Activated T-helper 2 cell treated with anti-CD3 and anti-CD28 coated beads, Interferon-gamma antibody, Interleukin-2, Interleukin-4, amounts not matched to agents 10 μg/mL and 5 μg/mL and 100 μg/mL, durations not matched to agents 14 hours and 24 hours and 36 hours (primary cell): ENCODE measurements around the gene HSFX3. TPM values are rescaled to one million over a fixed set of nuclear protein-coding genes. Genes with fewer than 3 reads are reported as not detected.
"Not testable (repeated sequence)": the region's sequence is repeated elsewhere in the genome, so short reads cannot be mapped to it uniquely, and the experiment has no call there.

Experiments
- DNase-seq: peaks from one replicate; pipeline ENCODE4 v3.0.0; 2021; ENCODE audit warnings: low spot score
- H3K27ac Mint-ChIP-seq: one replicate; pipeline ENCODE4 v1.8.0; 2021; ENCODE audit warnings: mixed read lengths
- H3K27me3 Mint-ChIP-seq: one replicate; pipeline ENCODE4 v1.8.0; 2021; ENCODE audit warnings: low read depth, mixed read lengths
- H3K36me3 Mint-ChIP-seq: one replicate; pipeline ENCODE4 v1.8.0; 2021; ENCODE audit warnings: low read depth, mixed read lengths
- H3K4me1 Mint-ChIP-seq: one replicate; pipeline ENCODE4 v1.8.0; 2021; ENCODE audit warnings: low read depth, mixed read lengths
- H3K4me3 Mint-ChIP-seq: one replicate; pipeline ENCODE4 v1.8.0; 2021; ENCODE audit warnings: low read depth, mild to moderate bottlenecking, moderate library complexity, mixed read lengths
- H3K9me3 Mint-ChIP-seq: one replicate; pipeline ENCODE4 v1.8.0; 2021; ENCODE audit warnings: mixed read lengths
- intact Hi-C: fragments of 100-400 bp; cut with micrococcal nuclease; formaldehyde crosslinking; loops from one replicate; pipeline ENCODE4 v1.15.1; 2023
- total RNA-seq: library from RNA; stranded (reverse); gene quantifications from 2 replicates; pipeline ENCODE4 v1.2.3, GENCODE V29; 2022

The HSFX3 gene
- total RNA-seq, 1 donor from 2014 or later: 0.27 TPM

GRCh38 chrX:149567621-149568417, 18.1 kb upstream of the HSFX3 start:
- Mint-ChIP-seq H3K9me3 (no peaks in the 10 kb centered on the region), H3K4me3 (no peak overlapping the region), H3K36me3 (no peaks in the 10 kb centered on the region), H3K4me1 (peaks cover 21% of the 10 kb centered on the region), H3K27ac (no peak overlapping the region), H3K27me3 (no peaks in the 10 kb centered on the region)
- DNase-seq: no peak
- intact Hi-C loops: no loop called here

DNA sequence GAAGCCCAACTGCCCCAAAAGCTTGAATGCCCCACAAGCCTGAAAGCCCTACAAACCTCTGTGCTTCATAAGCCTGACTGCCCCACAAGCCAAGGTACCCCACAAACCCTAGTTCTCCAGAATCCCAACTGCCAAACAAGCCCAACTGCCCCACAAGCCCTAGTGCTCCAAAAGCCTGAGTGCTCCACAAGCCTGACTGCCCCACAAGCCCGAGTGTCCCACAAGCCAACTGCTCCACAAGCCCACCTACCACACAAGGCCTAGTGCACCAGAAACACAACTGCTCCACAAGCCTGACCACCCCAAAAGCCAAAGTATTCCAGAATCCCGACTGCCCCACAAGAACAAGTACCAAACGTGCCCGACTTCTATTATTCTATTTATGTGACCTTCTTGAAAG, 13.6 kb upstream of the HSFX3 start:
- no peaks in the 10 kb centered on the region for H3K9me3 Mint-ChIP-seq
- H3K4me1 Mint-ChIP-seq: peaks cover 1% of the 10 kb centered on the region
- intact Hi-C loops: no loop called here
- no peak overlapping the region for H3K4me3 Mint-ChIP-seq
- DNase-seq: no peak
- no peak overlapping the region for H3K27ac Mint-ChIP-seq
- no peaks in the 10 kb centered on the region for H3K36me3 Mint-ChIP-seq
- H3K27me3 Mint-ChIP-seq: no peaks in the 10 kb centered on the region

DNA sequence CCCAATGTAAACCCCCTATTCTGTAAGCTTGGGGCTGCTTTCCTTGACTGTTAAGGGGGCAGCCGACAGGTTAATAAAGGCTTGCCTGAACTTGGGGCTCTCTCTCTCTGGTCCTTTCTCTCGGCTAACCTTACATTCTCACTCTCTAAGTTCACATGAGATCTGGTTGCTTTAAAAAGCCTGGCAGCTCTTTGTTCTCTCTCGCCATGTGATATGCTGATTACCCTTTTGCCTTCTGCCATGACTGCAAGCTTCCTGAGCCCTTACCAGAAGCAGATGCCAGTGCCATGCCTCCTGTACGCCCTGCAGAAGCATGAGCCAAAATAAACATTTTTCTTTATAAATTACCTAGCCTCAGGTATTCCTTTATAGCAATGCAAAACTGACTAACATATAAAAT, 5.5 kb upstream of the HSFX3 start:
- not testable (repeated sequence) for H3K27me3 Mint-ChIP-seq, H3K36me3 Mint-ChIP-seq

DNA sequence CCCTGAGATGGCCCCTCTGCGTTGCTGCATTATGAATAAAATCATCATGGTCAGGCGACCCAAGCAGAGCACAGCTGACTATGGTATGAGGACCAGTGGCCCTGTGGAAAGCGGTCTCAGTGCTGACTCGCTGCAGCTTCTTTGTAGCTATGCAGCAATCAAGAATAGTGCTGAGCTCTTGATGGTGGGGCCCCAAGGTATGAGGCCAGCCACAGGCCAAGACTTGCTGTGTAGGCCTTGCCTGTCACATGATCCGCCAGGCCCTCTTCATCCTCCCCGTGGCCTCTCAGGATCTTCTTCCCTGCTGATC, 2.2 kb upstream of the HSFX3 start:
- H3K36me3 Mint-ChIP-seq, intact Hi-C loops, H3K4me3 Mint-ChIP-seq, H3K27me3 Mint-ChIP-seq, H3K27ac Mint-ChIP-seq, H3K9me3 Mint-ChIP-seq, H3K4me1 Mint-ChIP-seq, DNase-seq: not testable (repeated sequence)

More for the DNA sequence above, 5.5 kb upstream of the HSFX3 start:
- H3K9me3 Mint-ChIP-seq, H3K4me1 Mint-ChIP-seq, H3K27ac Mint-ChIP-seq, H3K4me3 Mint-ChIP-seq, DNase-seq, intact Hi-C loops: not testable (repeated sequence)

DNA sequence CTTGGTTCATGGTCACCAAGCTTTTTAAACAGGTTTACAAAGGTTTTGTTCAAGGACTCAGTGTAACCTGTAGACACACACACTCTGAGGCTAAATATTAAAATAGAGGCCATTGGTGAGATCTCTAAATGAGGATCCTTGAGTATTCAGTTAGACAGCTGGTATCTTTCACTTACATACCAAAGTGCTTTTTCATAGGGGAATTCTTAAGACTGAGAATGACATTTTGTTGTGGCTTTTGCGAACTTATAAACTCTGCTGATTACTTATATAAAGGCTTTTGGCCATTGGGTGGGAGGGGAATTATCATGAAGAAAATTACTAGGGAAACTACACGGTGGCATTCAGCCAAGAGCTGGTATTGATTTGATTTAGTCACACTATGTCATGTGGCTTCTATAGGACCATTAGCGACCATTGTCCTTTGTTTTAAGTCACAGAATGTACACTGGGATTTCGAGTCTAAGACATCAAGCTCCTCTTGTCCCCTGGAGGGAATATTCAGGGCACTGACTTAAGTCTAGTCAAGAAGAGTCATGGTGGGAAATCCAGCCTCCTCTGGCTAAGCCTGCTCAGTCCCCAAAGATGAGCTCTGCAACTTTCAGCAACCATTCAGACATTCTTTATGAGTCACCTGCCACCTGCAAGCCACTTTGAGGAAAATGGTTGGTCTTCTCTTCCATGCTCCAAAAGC, 1.7 kb upstream of the HSFX3 start:
- H3K4me3 Mint-ChIP-seq, H3K9me3 Mint-ChIP-seq, DNase-seq, H3K27ac Mint-ChIP-seq, intact Hi-C loops, H3K4me1 Mint-ChIP-seq, H3K36me3 Mint-ChIP-seq, H3K27me3 Mint-ChIP-seq: not testable (repeated sequence)

- H3K27me3 Mint-ChIP-seq, intact Hi-C loops, H3K4me1 Mint-ChIP-seq, H3K9me3 Mint-ChIP-seq, H3K36me3 Mint-ChIP-seq, H3K4me3 Mint-ChIP-seq, H3K27ac Mint-ChIP-seq: not testable (repeated sequence)
- peak; percentile 26 for DNase-seq
Observed at GRCh38 chrX:149550454-149550853, 730 bp upstream of the HSFX3 start.

GRCh38 chrX:149547782-149548181, 1.9 kb downstream of the HSFX3 start:
- H3K9me3 Mint-ChIP-seq, H3K4me1 Mint-ChIP-seq, H3K4me3 Mint-ChIP-seq, H3K27ac Mint-ChIP-seq, H3K36me3 Mint-ChIP-seq, H3K27me3 Mint-ChIP-seq, DNase-seq: not testable (repeated sequence)
- intact Hi-C loops: loop anchor here (10.0 kb wide), 2 partner anchors 67 to 1147 kb away; partner anchors contain the start of gene MTMR1

DNA sequence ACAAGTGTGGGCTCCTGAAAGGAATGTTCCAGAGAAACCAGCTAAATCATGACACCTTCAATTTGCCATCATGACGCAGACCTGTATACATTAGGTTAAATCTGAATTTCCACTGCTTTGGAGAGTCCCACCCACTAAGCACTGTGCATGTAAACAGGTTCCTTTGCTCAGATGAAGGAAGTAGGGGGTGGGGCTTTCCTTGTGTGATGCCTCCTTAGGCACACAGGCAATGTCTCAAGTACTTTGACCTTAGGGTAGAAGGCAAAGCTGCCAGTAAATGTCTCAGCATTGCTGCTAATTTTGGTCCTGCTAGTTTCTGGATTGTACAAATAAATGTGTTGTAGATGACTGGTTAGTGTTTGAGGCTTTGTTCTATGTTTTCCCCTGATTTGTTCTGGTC, 2.8 kb downstream of the HSFX3 start:
- not testable (repeated sequence) for H3K9me3 Mint-ChIP-seq, DNase-seq, H3K4me1 Mint-ChIP-seq, H3K36me3 Mint-ChIP-seq, H3K27me3 Mint-ChIP-seq, H3K27ac Mint-ChIP-seq, H3K4me3 Mint-ChIP-seq
- intact Hi-C loops: loop anchor here (10.0 kb wide), 2 partner anchors 68 to 1148 kb away; partner anchors contain the start of gene MTMR1

DNA sequence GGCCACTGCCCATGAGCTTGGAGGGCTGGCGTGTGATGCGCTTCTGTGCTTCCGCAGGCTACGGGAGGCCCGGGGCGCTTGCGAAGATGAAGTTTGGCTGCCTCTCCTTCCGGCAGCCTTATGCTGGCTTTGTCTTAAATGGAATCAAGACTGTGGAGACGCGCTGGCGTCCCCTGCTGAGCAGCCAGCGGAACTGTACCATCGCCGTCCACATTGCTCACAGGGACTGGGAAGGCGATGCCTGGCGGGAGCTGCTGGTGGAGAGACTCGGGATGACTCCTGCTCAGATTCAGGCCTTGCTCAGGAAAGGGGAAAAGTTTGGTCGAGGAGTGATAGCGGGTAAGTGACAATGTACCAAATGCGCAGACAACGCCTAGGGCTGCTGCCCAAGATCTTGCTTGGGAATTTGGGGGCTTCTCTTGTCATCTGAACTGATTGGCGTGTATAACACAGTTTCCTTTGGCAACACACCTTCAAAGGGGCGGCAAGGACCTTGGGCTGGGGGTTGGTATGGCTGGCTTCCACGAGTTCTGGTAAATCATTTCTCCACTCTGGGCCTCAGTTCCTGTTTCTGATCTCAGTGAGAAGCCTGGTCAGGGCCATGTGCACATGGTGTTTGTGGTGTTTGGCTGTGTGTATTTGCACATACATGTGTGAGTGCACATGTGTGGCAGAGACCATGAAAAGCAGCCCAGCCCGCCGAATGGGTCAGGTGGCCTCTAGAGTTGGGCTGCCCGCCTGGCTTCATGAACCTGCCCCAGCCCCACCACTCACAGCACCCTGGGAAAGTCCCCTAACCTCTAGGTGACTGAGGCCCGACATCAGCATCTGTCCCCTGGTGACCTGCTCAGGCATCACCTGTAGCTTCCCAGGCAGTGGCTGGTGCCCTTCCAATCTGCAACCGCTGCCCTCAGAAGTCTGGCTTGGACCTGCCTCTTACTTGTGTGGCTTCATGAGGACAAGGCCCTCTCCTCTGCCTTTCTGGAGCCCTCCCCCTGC, 3.9 kb downstream of the HSFX3 start:
- H3K9me3 Mint-ChIP-seq, H3K27ac Mint-ChIP-seq, DNase-seq, H3K27me3 Mint-ChIP-seq, H3K4me3 Mint-ChIP-seq, H3K36me3 Mint-ChIP-seq, H3K4me1 Mint-ChIP-seq: not testable (repeated sequence)
- intact Hi-C loops: loop anchor here (10.0 kb wide), 2 partner anchors 69 to 1149 kb away; partner anchors contain the start of gene MTMR1

- Mint-ChIP-seq H3K36me3 (peaks cover 7% of the 10 kb centered on the region), H3K27me3 (no peaks in the 10 kb centered on the region), H3K4me3 (peak overlapping the region; percentile 99), H3K4me1 (peaks cover 4% of the 10 kb centered on the region), H3K9me3 (no peaks in the 10 kb centered on the region), H3K27ac (peak overlapping the region; percentile 100)
- intact Hi-C loops: loop anchor here (10.0 kb wide), 2 partner anchors 73 to 1153 kb away; partner anchors contain the start of gene MTMR1
- no peak for DNase-seq
Observed at GRCh38 chrX:149541521-149542047, 8.1 kb downstream of the HSFX3 start.

DNA sequence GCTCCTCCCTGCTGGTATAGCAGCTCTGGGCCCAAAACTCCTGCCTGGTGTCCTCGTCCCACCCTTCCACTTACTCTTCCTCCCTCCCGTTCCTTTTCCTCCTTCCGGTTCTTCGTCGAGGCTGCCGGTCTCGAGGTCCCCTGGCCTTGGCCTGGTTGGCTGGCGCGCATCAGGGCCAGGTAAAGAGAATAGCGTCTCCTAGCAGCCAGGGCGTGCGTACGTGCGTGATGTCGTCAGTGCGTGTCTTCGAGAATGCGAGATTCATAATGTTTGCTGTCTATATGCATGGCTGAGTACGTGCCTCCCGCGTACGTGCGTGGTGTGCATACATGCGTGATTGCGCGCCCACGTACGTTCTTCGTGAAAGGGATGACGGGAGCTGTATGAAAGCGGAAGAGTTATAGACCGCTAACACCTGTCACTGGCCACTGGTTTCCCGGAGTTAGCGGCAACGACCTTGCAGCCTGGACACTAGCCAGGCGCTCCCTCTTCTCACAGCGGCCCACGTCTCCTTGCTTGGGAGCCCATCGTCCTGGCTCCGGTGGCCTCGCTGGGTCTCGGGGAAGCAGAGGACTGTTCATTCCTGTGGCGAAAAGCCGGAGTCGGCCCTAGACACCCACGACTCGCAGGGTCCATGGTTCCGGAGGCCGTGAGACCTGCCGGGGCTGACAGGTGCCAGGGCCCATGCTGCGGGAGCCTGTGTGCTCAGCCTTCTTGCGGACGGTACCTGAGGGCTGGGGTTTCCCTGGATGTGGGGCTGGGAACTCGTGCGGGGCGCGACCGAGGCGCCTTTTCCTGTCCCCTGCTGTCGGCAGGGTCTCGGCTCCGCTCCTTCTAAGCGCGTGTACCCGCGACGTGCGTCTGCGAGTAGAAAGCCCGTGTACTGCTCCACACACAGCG, 8.9 kb downstream of the HSFX3 start, which contains the start of gene EOLA1:
Gene EOLA1 (plus strand): TSS at position 392 of the 900 bp plus-strand sequence. CDS start 4,619 bp downstream, outside the sequence.
- Mint-ChIP-seq H3K27ac (peak within 1 kb of the TSS; percentile 100), H3K9me3 (no peaks in the 10 kb centered on the region), H3K27me3 (no peaks in the 10 kb centered on the region), H3K4me1 (peaks cover 4% of the 10 kb centered on the region), H3K4me3 (peak within 1 kb of the TSS; percentile 99), H3K36me3 (peaks cover 7% of the 10 kb centered on the region)
- peak; percentile 74 for DNase-seq
- intact Hi-C loops: loop anchor here (10.0 kb wide), 2 partner anchors 74 to 1154 kb away; partner anchors contain the start of gene MTMR1
